ENCODE measurements around the gene MAP2K6.
"Not testable (repeated sequence)": the region's sequence is repeated elsewhere in the genome, so short reads cannot be mapped to it uniquely, and the experiment has no call there.

Gene MAP2K6

GRCh38 chr17:69460963-69461922 lies 46.7 kb downstream of the MAP2K6 start:
- DNase-seq, result no peak

- no peak for DNase-seq
Measured at GRCh38 chr17:69461951-69462369, 47.5 kb downstream of the MAP2K6 start.

DNA sequence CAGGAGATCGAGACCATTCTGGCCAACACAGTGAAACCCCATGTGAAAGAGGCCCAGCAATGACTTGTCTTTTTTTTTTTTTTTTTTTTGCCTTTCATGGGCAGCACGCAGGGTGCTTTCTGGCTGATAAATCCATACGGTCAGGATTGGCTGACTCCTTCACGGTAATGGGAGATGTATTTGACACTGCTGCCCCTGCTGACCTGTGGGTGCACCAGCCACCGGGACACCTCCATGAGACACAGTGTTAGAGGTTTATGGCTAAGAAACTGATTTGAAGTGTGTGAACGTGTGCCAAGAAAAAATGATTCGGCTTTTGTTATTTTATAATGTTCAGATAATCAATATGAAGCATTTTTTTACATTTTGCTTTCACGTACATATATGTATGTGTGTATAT lies 48.4 kb downstream of the MAP2K6 start:
- no peak for DNase-seq

DNA sequence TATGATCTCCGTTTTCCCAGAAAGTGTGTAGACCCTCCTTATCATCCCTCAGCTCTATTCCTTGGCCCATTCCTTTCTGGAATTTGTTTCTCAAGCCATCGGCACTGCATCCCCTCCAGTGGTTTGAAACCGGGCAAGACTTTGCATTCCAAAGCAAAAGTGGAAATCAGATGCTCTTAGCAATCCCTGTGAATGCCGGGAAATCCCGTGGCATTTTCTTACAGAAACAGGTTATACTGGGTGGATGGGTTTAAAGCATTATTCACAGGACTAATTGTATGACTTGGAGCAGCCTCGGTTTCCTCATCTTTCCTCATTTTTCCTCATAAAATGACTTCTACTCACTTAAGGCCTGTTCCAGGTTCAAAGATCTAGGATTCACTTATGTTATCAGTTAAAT lies 52.0 kb downstream of the MAP2K6 start:
- DNase-seq, result no peak

GRCh38 chr17:69466905-69467667 lies 52.6 kb downstream of the MAP2K6 start:
- no peak for DNase-seq

DNA sequence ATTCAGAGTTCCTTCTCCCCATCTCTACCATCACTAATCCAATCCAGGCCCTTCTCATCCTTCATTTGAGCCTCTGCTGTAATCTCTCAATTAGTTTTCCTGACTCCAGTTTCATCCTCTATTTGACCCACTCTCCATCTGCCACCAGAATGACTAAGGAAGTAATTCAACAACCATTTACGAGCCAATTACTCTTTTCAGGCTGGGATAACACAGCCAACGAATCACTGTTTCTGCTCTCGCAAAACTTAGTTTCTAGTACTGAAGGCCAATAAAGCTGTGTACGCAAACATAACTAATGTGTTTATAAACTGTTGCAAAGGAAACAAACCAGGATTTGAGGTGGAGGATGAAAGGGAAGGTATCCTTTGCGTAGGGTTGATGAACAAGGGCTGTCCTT lies 53.7 kb downstream of the MAP2K6 start:
- DNase-seq, result no peak

DNA sequence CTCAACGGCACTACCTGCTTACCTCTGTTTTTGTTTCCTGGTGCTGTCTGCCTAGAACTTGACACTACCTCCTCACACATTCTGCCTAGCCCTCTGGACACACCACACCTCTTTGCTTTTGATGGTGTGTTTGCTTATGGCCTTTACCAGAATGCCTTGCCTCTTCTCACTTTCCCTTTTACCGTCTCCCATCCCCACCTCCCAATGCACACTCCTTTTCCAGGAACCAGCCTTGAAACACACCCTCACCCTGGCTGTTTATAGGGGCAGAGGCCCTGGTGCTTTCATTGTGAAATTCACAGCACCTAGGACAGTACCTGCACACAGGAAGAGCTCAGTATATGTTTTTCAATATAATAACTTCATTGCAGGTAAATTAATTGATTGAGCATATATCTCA lies 56.2 kb downstream of the MAP2K6 start:
- no peak for DNase-seq

GRCh38 chr17:69471406-69471805 lies 56.9 kb downstream of the MAP2K6 start:
- DNase-seq, result no peak

DNA sequence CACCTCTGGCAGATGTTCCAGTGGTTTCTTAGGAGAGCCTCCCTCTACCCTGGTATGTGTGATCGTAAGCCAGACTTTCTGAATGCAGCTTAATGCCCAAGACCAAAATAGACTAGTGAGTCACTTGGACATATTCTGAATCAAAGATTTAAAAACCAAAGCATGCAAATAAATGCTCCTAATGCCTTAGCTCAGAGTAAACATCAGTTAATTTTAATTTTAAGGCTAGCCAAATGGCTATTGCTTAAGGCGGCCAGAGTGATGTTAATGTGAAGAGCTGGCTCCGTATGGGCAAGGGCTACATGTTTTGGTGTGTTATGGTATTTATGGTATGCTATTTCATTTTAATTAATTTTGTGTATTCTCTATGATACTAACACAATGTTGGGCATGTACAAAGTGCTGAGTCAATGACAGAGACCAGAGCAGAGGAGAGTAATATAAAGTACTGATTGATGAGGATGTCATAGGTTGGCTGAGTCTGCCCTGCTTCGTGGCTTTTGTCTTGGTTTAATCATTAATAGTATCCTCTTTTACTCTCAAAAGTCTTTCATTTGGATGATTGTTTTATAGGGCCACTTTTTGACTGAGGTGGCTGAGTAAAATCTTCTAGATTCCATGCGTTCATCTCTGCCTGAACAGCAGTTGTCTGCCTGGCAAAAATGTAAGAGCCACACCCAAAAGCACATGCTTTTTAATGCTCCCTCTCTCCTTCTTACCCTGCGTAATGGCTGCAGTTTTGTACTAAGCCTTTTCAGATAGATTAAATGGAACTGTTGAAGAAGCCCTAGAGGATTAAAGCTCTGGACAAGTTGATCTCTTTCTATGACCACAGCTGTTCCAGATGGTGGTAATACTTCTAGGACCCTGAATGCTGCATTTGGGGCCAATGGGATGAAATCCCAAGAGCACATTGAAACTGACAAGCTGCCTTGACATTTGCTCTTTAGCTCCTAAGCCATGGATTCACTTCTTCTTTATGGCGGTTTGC lies 59.6 kb downstream of the MAP2K6 start:
- no peak for DNase-seq

- DNase-seq, result no peak
Measured at GRCh38 chr17:69477204-69477902, 62.9 kb downstream of the MAP2K6 start.

GRCh38 chr17:69477903-69478266 lies 63.4 kb downstream of the MAP2K6 start:
- DNase-seq, result no peak

GRCh38 chr17:69478916-69479315 lies 64.4 kb downstream of the MAP2K6 start:
- no peak for DNase-seq

GRCh38 chr17:69479756-69480155 lies 65.3 kb downstream of the MAP2K6 start:
- not testable (repeated sequence) for DNase-seq

DNA sequence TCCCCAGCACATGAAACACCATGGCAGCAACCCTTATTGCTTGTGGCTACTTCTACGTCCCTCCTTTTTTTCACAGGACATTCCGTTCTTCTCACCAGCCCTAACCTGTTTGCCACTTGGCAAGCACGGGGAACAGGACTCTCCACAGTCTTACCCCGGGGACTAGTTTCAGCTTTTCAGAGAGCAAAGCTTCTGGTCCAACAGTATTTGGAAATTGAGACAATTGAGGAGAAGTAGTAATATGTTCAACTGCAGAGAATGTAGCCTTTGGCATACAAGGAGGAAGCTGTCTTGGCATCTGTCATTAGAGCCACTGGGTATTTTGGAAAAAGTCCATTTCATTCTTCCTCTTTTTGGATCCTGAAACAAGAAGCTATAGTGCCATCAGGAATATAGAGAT lies 65.7 kb downstream of the MAP2K6 start:
- DNase-seq, result no peak

DNA sequence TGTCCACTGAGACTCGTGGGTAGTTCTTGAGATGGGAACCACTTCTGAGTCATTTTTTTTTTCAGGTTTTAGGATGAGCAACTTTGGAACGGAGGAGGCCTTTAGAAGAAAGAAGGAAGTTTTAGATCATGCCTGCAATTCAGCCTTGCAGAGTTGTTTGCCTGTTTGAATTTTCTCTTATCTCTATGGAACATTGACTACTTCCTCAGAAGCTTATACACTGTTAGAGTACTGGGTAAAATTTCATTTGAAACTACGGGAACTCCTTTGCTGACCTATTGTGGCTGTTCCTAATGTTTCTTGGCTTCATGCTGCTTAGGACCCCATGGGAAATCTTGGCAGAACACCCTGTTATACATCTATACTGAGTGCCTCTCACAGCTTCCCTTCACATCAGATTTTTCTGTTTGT lies 70.8 kb downstream of the MAP2K6 start:
- no peak for DNase-seq

DNA sequence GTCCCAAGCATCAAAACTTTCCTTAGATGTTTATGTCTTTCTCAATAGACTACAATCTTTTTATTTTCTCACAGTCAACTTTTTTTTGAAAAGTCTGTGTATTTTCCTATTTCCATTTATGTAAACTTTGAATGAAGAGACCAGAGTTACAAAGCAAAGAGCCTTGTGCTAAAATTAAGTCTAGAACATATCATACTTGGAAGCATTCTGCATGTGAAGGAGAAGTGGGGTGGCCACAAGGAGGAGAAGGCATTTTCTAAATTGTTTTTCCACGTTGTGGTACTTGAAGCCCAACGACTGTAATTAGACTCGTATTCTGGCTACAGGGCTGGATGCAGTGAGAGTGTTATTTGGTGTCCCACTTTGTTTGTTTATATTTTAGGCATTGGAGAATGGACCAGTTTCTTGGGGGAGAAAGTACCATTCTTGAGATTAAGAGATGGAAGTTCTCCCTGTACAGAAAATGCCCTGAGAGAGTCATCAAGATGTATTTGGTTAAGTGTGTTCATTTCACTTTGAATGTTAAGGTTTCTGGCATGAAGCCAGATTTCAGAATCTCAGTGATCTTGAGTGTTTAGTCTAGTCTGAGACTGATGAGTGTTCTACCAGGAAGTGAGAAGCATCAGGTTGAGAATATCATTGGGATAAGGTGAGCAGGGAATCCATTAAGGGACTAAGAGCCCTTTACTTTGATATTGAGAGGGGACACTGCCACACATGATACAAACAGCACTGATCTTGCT lies 71.6 kb downstream of the MAP2K6 start:
- DNase-seq, result no peak

- DNase-seq, result no peak
Measured at GRCh38 chr17:69486779-69487637, 72.5 kb downstream of the MAP2K6 start.

DNA sequence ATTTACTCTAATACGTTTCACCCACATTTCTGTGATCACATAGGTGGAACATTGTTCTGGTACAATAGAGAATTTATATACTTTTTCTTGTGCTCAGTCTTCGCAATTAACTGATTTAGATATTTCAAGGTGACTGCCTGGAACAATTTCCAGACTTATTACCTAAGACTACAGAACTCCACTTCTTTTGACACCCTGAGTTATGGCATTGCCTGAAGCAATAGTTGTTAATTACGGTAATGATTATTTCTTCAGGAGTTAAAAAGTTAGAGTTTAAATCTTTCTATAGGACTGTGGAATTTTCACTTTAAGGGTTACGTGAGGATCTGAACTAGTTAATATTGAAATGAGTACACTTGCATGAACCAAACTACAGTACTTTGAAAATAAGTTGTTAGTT lies 74.8 kb downstream of the MAP2K6 start:
- no peak for DNase-seq

DNA sequence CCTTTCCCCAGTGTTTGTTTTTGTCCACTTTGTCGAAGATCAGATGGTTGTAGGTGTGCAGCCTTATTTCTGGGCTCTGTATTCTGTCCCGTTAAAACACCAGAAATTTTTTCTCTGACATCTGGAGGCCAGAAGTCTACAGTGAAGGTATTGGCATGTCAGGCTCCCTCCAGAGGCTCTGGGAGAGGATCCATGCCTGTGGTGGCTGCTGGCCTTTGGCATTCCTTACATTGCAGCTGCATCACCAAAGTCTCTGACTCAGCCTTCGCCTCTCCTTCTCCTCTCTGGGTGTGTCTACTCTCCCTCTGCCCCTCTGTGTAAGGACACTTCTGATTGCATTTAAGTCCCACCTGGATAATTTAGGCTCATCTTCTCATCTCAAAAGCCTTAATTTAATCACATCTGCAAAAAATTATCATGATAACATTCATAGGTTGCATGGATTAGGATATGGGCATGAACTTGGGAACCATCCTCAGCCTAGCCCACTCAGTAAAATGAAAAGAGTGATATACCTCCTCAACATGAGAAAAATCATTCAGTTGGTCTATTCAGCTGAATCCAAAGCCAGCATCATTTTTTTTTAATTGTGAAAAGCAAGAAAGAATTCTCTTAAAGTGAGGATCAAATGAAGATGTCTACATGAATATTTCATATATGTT lies 78.0 kb downstream of the MAP2K6 start:
- DNase-seq, result no peak

GRCh38 chr17:69495787-69496186 lies 81.3 kb downstream of the MAP2K6 start:
- DNase-seq, result no peak
